Central memory CD4-positive, alpha-beta T cell (primary cell): ENCODE measurements around the gene NUP205.
A peak's percentile ranks its signal among the peaks of the same experiment; 100 is the strongest.
"Not testable (repeated sequence)": the region's sequence is repeated elsewhere in the genome, so short reads cannot be mapped to it uniquely, and the experiment has no call there.

Source experiments
- DNase-seq: peaks from one replicate; pipeline ENCODE4 v3.0.0; 2022

The NUP205 gene

GRCh38 chr7:135620980-135621850, 63.5 kb downstream of the NUP205 start:
- peak; percentile 22 for DNase-seq

GRCh38 chr7:135634191-135634878, 76.6 kb downstream of the NUP205 start:
- DNase-seq = no peak

- not testable (repeated sequence) for DNase-seq
Observed at GRCh38 chr7:135639690-135640089, 82.0 kb downstream of the NUP205 start.

- no peak for DNase-seq
Observed at GRCh38 chr7:135644154-135644553, 86.4 kb downstream of the NUP205 start.

GRCh38 chr7:135644729-135645128, 87.0 kb downstream of the NUP205 start:
- no peak for DNase-seq

GRCh38 chr7:135645296-135645904, 87.7 kb downstream of the NUP205 start:
- DNase-seq = peak; percentile 37

- DNase-seq = no peak
Observed at GRCh38 chr7:135647755-135648154, 90.0 kb downstream of the NUP205 start.

- no peak for DNase-seq
Observed at GRCh38 chr7:135648235-135648634, 90.5 kb downstream of the NUP205 start.

GRCh38 chr7:135650831-135651573, 93.3 kb downstream of the NUP205 start:
- no peak for DNase-seq

- DNase-seq = no peak
Observed at GRCh38 chr7:135653340-135654080, 95.8 kb downstream of the NUP205 start.

GRCh38 chr7:135658564-135658963, 100.8 kb downstream of the NUP205 start:
- no peak for DNase-seq

GRCh38 chr7:135659159-135659846, 101.6 kb downstream of the NUP205 start:
- DNase-seq = no peak

- DNase-seq = no peak
Observed at GRCh38 chr7:135661311-135662122, 103.8 kb downstream of the NUP205 start.

- no peak for DNase-seq
Observed at GRCh38 chr7:135662123-135662372, 104.3 kb downstream of the NUP205 start.

- DNase-seq = peak; percentile 92
Observed at GRCh38 chr7:135662373-135663114, 104.8 kb downstream of the NUP205 start, which contains the start of gene STMP1. Gene STMP1, plus strand, starts transcription at chr7:135662514.

GRCh38 chr7:135664046-135664589, 106.4 kb downstream of the NUP205 start:
- DNase-seq = no peak

GRCh38 chr7:135665042-135665441, 107.3 kb downstream of the NUP205 start:
- no peak for DNase-seq

- DNase-seq = no peak
Observed at GRCh38 chr7:135666156-135666555, 108.4 kb downstream of the NUP205 start.

- DNase-seq = no peak
Observed at GRCh38 chr7:135666846-135667245, 109.1 kb downstream of the NUP205 start.

GRCh38 chr7:135667626-135668025, 109.9 kb downstream of the NUP205 start:
- DNase-seq = not testable (repeated sequence)
